ENCODE measurements around the gene FITM1.

Gene FITM1

DNA sequence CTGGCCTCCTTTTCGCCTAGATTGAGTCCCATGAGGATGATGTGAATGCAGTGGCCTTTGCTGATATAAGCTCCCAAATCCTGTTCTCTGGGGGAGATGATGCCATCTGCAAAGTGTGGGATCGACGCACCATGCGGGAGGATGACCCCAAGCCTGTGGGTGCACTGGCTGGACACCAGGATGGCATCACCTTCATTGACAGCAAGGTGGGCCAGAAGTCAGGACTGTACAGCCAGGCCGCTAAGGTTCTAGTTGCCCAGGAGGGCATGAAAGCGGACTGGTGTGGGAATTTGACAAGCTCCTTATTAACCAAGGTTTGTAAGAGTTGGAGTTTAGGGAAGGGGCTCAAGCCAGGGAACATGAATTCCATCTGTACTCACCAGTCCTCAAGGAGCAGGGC lies 10.8 kb upstream of the FITM1 start:
- no peak for DNase-seq (ENCODE audit: low read depth, low spot score)

DNA sequence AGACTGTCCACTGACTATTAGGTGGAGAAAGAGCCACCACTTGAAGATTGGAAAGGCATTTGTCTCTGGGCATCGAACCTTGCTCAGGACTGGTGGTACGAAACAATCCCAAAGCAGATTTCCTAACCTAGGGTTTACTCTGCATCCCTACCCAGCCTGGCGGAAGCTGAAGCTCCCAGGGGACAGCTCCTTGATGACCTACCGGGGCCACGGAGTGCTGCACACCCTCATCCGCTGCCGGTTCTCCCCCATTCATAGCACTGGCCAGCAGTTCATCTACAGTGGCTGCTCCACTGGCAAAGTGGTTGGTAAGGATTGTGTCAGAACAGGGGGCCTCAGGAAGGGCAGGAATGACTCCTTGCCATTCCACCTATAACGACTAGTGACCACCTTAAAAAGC lies 9.2 kb upstream of the FITM1 start:
- no peak for DNase-seq (ENCODE audit: low read depth, low spot score)

DNA sequence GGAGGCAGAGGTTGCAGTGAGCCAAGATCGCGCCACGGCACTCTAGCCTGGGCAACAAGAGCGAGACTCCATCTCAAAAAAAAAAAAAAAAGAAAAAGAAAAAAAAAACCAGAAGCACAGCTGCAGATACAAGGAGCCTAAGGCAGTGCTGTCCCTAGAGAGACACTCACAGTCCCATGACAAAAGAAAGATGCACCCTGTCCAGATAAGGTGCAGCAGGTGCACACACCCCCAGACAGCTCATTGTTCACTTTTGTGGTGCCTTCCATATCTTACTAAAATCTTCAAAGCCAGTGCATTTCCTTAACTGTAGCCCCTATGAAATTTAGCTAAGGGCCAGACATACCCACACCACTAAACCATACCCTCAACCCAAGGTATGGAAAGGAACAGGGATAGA lies 8.0 kb upstream of the FITM1 start:
- no peak for DNase-seq (ENCODE audit: low read depth, low spot score)

DNA sequence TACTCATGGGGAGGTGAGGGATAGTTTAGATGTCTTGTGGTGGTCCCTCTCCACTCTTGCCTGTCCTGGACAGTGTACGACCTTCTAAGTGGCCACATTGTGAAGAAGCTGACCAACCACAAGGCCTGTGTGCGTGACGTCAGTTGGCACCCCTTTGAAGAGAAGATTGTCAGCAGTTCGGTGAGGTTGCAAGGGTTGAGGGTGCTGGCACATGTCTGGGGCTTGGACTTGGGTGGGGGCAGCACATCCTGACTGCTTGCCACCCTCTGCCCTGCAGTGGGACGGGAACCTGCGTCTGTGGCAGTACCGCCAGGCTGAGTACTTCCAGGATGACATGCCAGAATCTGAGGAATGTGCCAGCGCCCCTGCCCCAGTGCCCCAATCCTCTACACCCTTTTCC lies 7.6 kb upstream of the FITM1 start:
- no peak for DNase-seq (ENCODE audit: low read depth, low spot score)

DNA sequence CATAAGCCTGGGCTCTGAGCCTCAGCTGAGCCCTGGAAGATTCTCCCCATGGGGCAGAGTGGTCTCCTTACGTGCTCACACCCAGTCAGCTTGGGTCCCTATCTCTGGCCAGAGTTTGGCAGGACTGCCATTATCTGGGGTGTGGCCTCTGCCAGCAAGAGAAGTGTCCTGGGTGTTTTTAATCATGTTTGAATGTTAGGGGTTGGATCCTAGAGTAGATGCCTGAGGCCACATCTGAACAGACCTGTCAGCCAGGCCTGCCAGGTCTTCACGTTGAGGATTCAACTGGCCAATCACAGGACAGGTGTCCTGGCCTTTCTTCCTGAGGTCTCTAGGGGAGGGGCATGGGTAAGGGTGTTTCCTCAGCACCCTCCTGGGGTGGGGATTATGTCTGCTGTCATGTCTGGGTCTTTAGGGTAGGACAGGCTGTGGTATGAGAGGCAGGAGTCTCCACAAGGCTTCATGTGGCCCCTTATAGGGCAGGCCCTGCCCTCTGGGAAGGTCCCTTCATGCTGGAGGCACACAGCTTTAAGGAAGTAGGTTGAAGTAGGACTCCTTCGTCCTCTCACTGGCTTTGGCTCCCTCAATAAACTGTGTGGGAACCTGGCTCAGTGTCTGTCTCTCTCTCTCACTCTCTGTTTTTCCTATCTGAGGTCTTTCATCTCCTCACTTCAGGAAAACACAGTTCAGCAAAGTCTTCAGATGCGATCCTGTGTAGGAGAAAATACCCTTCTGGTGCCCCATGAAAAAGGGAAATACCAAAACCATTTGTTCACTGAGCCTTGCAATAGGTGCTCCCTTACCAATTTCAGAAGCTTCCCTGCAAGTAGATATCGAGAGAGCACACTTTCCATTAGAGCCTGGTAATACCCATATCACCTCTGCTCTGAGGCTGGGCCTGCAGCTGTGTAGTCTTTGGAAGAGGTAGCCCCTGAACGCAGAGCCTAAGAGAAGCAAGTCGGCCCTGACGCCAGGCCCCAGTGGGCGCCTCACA lies 6.7 kb upstream of the FITM1 start:
- no peak for DNase-seq (ENCODE audit: low read depth, low spot score)

DNA sequence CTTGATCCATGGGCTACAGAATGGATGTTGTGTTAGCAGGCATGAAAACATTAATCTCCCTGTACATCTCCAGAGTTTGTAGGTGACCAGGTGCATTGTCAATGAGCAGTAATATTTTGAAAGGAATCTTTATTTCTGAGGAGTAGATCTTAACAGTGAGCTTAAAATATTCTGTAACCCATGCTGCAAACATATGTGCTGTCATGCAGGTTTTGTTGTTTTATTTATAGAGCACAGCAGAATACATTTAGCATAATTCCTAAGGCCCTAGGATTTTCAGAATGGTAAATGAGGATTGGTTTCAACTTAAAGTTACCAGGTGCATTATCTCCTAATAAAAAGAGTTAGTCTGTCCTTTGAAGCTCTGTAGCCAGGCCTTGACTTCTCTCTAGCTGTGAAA lies 3.5 kb upstream of the FITM1 start:
- no peak for DNase-seq (ENCODE audit: low read depth, low spot score)

DNA sequence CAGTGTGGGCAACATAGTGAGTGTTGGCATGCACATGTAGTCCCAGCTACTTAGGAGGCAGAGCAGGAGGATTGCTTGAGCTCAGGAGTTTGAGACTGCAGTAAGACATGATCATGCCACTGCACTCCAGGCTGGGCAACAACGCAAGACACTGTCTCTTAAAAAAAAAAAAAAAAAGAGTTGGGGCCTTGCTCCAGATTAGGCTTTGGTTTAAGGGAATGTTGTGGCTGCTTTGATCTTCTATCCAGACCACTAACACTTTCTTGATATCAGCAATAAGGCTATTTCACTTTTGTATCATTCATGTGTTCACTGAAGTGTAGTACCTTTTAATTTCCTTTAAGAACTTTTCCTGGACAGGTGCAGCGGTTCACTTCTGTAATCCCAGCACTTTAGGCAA lies 2.8 kb upstream of the FITM1 start:
- no peak for DNase-seq (ENCODE audit: low read depth, low spot score)

DNA sequence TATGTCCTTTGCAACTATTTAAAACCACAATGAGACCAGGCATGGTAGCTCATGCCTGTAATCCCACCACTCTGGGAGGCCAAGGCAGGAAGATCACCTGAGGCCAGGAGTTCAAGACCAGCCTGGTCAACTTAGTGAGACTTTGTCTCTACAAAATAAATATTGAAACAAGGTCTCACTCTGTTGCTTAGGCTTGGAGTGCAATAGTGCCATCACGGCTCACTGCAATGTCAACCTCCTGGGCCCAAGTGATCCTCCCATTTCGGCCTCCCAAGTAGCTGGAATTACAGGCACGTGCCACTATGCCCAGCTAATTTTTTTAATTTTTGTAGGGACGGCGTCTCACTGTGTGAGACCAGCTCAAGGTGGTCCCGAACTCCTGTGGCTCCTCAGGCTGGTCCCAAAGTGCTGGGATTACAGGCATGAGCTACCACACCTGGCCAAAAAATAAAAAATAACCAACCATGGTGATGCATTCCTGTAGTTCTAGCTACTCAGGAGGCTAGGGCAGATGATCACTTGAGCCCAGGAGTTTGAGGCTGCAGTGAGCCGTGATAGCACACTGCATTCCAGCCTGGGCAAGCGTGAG lies 955 bp upstream of the FITM1 start:
- DNase-seq (ENCODE audit: low read depth, low spot score): no peak

DNA sequence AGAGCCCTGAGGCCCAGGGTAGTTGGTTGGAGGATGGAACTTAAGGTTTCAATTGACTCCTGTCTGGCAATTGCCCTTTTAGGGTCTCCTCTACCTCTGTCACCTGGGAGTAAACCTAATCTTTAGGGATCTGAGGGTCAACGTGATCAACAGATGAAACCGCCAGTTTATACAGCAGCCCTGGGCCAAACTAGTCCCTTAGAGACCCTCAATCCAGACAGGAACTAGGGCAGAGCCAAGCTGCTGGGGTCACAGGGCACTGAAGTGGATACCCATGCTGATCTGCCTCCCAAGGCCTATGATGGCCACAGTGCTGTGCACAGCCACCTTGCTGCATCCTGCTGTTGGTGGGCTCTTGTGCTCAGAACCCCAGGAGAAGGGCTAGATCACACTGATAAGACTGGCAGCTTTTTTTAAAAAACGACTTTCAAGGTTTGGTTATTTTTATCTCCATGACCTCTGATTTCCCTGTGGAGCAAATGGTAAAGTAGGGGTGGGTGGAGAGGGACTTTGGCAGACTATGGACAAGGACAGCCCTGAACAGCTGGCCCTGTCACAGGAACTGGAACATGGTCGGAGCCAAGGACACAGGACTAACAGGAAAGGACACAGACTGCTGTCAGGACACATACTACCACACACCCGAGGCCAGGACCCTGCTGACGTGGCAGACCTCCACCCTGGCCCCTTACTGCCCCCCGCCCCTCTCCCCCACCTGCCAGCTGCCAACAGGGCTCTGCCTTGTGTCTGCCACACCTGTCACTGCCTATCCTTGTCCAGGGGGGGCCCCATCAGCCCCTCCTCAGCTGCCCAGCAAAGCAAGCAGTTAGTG lies 474 bp downstream of the FITM1 start:
- no peak for DNase-seq (ENCODE audit: low read depth, low spot score)

DNA sequence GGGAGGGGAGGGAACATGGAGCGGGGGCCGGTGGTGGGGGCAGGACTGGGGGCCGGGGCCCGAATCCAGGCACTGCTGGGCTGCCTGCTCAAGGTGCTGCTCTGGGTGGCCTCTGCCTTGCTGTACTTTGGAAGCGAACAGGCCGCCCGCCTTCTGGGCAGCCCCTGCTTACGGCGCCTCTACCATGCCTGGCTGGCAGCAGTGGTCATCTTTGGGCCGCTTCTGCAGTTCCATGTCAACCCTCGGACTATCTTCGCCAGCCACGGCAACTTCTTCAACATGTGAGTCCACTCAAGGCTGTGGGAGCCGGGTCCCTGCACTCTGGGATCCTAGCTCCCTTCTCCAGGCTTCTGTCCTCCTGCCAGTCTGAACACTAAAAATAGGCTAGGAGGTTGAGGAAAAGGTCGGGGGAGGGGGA lies 1.1 kb downstream of the FITM1 start:
- DNase-seq (ENCODE audit: low read depth, low spot score): no peak

DNA sequence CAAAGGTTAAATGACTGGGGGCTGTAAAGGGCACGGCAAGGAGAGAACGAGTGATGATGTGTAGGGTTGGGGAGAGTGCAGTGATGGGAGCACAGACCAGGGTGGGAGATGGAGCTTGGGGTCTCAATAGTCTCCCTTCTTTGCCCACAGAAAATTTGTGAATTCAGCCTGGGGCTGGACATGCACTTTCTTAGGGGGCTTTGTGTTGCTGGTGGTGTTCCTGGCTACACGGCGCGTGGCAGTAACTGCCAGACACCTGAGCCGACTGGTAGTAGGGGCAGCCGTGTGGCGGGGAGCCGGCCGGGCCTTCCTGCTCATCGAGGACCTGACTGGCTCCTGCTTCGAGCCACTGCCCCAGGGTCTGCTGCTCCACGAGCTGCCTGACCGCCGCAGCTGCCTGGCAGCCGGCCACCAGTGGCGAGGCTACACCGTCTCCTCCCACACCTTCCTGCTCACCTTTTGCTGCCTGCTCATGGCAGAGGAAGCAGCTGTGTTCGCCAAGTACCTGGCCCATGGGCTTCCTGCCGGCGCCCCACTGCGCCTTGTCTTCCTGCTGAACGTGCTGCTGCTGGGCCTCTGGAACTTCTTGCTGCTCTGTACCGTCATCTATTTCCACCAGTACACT lies 1.7 kb downstream of the FITM1 start:
- no peak for DNase-seq (ENCODE audit: low read depth, low spot score)

DNA sequence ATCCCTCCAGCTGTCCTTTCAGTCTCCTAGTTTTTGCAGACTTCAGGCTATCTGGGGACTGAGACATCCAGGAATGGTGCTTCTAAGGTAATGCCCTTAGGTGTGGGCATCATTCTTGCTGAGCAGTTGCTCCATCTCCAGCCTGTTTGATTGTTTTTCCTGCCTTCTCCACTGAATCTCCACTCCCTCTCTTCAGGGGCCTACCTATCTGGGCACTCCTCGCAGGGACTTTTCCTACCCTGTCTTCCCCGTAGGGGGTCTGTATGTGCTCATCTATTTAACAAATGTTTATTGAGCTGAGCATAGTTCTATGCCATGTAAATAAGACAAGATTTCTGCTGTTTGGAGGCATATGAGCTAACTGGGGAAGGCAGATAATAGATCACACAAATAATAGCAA lies 2.5 kb downstream of the FITM1 start:
- no peak for DNase-seq (ENCODE audit: low read depth, low spot score)

DNA sequence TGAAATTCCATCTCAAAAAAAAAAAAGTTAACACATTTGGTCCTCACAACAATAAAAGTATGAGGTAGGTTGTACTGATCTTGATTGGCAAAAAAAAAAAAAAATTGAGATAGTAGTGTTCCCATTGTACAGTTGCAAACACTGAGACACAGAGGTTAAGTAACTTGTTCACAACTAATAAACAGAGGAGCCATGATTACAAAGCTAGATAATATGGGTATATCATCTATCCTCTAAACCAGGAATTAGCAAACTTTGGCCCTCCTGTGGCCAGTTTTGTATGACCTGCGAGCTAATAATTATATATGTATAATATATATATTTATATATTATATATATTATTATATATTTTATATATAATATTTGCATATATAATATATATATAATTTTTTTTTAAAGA lies 3.3 kb downstream of the FITM1 start:
- no peak for DNase-seq (ENCODE audit: low read depth, low spot score)

DNA sequence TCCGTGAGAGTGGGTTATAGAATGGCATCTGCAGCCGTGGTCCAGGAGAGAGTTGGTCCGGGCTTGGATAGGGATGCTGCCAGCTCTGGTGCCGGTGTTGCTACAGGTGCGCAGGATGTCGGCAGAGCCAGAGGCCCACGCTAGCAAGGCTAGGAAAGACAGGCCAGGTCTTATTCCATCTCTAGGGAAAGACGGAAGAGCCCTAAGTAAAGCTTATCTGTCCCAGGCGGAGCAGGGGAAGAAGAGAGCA lies 5.0 kb downstream of the FITM1 start:
- DNase-seq (ENCODE audit: low read depth, low spot score): no peak

DNA sequence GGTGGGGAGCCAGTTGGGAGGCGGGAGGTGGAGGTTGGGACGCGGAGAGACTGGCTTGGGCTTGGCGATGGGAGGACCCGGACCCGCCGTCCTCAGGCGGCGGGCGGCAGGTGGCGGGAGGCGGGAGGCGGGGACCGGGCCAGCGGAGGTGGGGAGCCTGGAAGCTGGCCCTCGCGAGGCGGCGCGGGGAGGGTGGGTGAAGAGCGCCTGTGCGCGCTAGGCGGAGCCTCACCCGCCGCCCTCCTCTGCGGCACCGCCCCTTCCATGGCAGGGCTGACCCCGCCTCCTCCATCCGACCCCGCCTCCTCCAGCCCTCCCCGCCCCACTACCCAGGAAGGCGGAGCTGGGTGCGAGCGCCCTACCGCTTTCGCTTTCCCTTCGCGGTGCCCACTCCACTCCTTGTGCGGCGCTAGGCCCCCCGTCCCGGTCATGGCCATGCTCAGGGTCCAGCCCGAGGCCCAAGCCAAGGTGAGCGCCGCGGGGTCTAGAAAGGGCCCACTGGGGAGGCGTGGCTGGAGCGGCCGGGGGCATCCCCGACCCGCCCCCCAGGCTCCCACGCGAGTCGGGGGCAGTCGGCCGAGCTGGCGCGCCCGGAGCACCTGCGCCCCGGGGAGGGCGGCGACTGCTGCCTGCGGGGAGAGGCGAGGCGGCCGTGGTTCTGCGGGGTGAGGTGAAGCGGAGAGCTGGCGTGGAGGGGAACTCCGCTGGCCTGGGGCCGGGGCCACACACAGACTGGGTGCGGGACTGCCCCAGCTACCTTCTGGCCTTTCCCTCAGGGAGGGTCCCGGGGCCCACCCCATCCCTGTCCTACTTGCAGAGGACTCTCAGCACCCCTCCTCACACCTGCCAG lies 5.6 kb downstream of the FITM1 start, which contains the start of gene PSME1:
PSME1 (plus strand) TSS at position 361 of the 850 bp plus-strand sequence; CDS start at position 430, 69 bp downstream.
- DNase-seq (ENCODE audit: low read depth, low spot score): no peak

DNA sequence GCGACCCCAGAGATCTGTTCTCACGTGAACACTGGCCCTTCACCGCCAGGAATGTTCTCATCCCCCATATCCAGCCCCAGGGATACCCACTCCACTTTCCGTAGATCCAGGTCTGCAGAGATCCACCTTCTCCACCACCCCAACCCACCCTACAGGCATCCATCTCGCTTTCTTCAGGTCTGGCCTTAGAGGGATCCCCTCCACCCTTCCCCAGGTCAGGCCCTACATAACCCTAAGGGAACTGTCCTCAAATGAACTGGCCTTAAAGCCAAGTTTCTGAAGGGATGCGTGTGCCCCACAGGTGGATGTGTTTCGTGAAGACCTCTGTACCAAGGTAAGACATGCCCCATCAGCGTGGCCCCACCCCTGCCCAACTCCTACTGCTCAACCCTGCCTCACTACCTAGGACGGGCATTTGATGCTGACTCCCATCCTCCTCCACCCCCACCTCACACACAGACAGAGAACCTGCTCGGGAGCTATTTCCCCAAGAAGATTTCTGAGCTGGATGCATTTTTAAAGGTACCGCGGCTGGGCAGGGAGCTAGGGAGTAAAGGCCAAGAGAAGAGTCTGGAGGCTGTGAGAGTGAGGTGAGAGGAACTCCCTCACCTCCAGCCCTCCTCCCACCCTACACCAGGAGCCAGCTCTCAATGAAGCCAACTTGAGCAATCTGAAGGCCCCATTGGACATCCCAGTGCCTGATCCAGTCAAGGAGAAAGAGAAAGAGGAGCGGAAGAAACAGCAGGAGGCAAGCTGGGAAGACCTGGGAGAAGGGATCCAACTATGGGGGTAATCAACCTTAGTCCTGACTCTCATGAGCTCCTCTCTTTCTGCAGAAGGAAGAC lies 6.4 kb downstream of the FITM1 start:
- DNase-seq (ENCODE audit: low read depth, low spot score): no peak

DNA sequence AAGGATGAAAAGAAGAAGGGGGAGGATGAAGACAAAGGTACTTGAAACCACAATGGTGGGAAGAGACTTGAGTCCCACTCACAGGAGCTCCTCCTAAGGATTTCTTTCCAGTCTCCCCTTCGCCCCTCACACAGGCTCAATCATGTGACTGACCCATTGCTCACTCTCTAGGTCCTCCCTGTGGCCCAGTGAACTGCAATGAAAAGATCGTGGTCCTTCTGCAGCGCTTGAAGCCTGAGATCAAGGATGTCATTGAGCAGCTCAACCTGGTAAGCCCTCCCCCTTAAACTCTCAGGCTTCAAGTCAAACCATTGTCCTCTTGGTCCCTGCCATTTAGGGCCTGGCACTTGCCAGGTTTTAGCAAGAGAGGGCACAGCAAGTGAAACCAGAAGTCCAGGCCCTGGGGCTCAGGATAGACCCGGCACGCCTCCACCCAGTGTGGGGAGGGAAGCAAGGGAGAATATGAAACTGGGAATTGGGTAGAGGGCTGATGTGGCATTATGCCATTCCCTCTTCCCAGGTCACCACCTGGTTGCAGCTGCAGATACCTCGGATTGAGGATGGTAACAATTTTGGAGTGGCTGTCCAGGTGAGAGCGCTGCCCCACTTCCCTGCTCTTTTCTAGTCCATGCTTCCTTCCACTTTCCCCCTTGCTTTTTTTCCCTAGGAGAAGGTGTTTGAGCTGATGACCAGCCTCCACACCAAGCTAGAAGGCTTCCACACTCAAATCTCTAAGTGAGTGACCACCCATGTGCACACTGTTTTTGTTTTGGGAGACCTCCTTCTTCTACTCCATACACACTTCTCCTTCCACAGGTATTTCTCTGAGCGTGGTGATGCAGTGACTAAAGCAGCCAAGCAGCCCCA lies 7.3 kb downstream of the FITM1 start:
- DNase-seq (ENCODE audit: low read depth, low spot score): no peak

DNA sequence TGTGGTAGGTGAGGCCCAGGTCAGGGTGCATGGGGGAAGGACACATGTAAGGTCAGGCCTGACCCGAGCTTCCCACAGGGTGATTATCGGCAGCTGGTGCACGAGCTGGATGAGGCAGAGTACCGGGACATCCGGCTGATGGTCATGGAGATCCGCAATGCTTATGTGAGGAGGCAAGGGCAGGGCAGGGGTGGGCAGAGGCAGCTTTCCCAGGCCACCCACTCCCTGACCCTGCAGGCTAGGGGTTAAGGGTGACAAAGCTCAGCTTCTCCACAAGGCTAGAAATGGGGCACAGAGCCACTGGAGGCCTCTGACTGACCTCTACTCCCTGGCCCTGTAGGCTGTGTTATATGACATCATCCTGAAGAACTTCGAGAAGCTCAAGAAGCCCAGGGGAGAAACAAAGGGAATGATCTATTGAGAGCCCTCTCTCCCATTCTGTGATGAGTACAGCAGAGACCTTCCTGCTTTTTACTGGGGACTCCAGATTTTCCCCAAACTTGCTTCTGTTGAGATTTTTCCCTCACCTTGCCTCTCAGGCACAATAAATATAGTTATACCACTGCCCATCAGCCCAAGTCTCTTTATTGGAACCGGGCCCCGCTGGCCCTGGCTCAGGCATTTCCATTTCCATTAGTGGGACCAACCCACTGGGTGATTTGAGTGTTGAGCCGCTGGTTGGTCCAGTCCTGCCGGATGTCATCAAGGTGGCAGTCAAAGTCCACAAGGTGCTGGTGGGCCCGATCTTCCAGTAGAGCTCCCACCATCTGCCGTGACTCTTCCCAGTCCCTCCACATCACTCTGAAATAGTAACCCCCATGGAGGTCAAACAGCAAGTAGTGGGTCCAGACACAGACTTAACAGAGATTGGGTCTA lies 8.2 kb downstream of the FITM1 start:
- DNase-seq (ENCODE audit: low read depth, low spot score): no peak

Measured in iPS DF 19.7 (cell line).